Aorta (tissue), 5 donors: ENCODE results near the gene SLC22A23. TPM values are rescaled to one million over a fixed set of nuclear protein-coding genes. Genes with fewer than 3 reads are reported as not detected.
A peak's percentile ranks its signal among the peaks of the same experiment; 100 is the strongest.

Experiments used
- ATAC-seq: fragments of 200-7000 bp; cut with Tn5 transposase; one replicate; pipeline ENCODE4 v1.9.1; 2022; ENCODE audit warnings: moderate library complexity; ENCODE audit not compliant: low FRiP score
- DNase-seq, 2 donors: peaks; one replicate each; pipeline ENCODE4 v3.0.0-alpha.2; 2020
- H3K27ac ChIP-seq, 2 donors: one replicate each; pipeline ENCODE4 v1.5.1; 2013; ENCODE audit warnings: low read length in 2 of 2, mild to moderate bottlenecking in 2 of 2, moderate library complexity in 2 of 2, control low read depth in 1 of 2, inconsistent platforms in 1 of 2, low read depth in 1 of 2
- H3K27me3 ChIP-seq, 2 donors: one replicate each; pipeline ENCODE4 v1.6.1; 2013; ENCODE audit warnings: control low read depth in 1 of 2, low read length in 1 of 2, mild to moderate bottlenecking in 1 of 2, moderate library complexity in 1 of 2; ENCODE audit not compliant: insufficient read depth in 2 of 2, control insufficient read depth in 1 of 2
- H3K36me3 ChIP-seq, 2 donors: one replicate each; pipeline ENCODE4 v1.6.1; 2013; ENCODE audit warnings: control low read depth in 1 of 2, low read length in 1 of 2, mild to moderate bottlenecking in 1 of 2; ENCODE audit not compliant: insufficient read depth in 2 of 2, control insufficient read depth in 1 of 2
- H3K4me1 ChIP-seq, 2 donors: one replicate each; pipeline ENCODE4 v1.6.1; 2013; ENCODE audit warnings: low read length in 2 of 2, control low read depth in 1 of 2, mild to moderate bottlenecking in 1 of 2, moderate library complexity in 1 of 2; ENCODE audit not compliant: insufficient read depth in 2 of 2, control insufficient read depth in 1 of 2
- H3K4me3 ChIP-seq, 2 donors: one replicate each; pipeline ENCODE4 v1.5.1; 2013; ENCODE audit warnings: low read length in 2 of 2, control low read depth in 1 of 2, mild to moderate bottlenecking in 1 of 2
- H3K9me3 ChIP-seq: one replicate; pipeline ENCODE4 v1.6.1; 2013; ENCODE audit warnings: mild to moderate bottlenecking, low read length; ENCODE audit not compliant: control insufficient read depth
- WGBS, 2 donors: extraction: QIAGEN DNeasy Blood & Tissue Kit; methylation state at CpG; one replicate each; pipeline ENCODE4 v1.1.7; 2013; 5-methylcytosine and 5-hydroxymethylcytosine counted together
- intact Hi-C, 2 donors: fragments of 100-400 bp; cut with DNase I; formaldehyde crosslinking; loops; one replicate each; pipeline versions ENCODE4 v1.14.2 to v1.15.0; 2022
- polyA plus RNA-seq, 2 donors: library from polyadenylated mRNA; stranded (reverse); fragments of 200-250 nt; gene quantifications; one replicate each; pipeline ENCODE4 v1.2.3, GENCODE V29; 2013
- total RNA-seq, 2 donors: library from RNA; stranded (reverse); fragmentation: NEBNext Ultra II Directional; extraction: Animal tissue kit (Norgen Biotek cat#: 25700); gene quantifications; one replicate each; pipeline ENCODE4 v1.2.1, GENCODE V29; 2021
- donor health status: healthy with polysubstance abuse.
- donor health status: Bipolar disorder and iron deficiency.
- donor health status: DM: no; HTN: no; CAD: no.
- donor health status: DM: no; HTN: no; CAD: no.
- donor health status: DM: yes; HTN: yes; CAD: no.

Gene SLC22A23
- total and polyA plus RNA-seq, 4 donors: 1.5 to 9.4 (median 4.3) TPM

- Histone ChIP-seq H3K4me1 (no peaks in the 10 kb centered on the region), H3K4me3 (no peak overlapping the region), H3K27ac (no peak overlapping the region), H3K9me3 (no peaks in the 10 kb centered on the region), H3K27me3 (no peaks in the 10 kb centered on the region), H3K36me3 (no peaks in the 10 kb centered on the region)
- WGBS, 2 donors: 58 to 74% methylated on average over 4 of the region's 4 CpGs
- ATAC-seq: no peak
- DNase-seq: peak in 1 of 2 donors; percentile 47
- intact Hi-C loops: no loop called here
Observed at GRCh38 chr6:3340894-3341293, 116.0 kb downstream of the SLC22A23 start.

- H3K9me3 ChIP-seq: no peaks in the 10 kb centered on the region
- H3K27me3 ChIP-seq: no peaks in the 10 kb centered on the region
- H3K4me3 ChIP-seq: no peak overlapping the region
- ATAC-seq: no peak
- H3K4me1 ChIP-seq: no peaks in the 10 kb centered on the region
- 94% methylated on average over 12 of the region's 12 CpGs for whole genome bisulfite sequencing, 2 donors
- intact Hi-C loops: no loop called here
- no peaks in the 10 kb centered on the region for H3K36me3 ChIP-seq
- DNase-seq: peak in 1 of 2 donors; percentile 42
- no peak overlapping the region for H3K27ac ChIP-seq
Observed at GRCh38 chr6:3340358-3340802, 116.5 kb downstream of the SLC22A23 start.

- no peak for DNase-seq
- 93 to 94% methylated on average over 5 of the region's 5 CpGs for WGBS, 2 donors
- no peak overlapping the region for H3K27ac ChIP-seq
- no peaks in the 10 kb centered on the region for H3K9me3 ChIP-seq
- H3K4me1 ChIP-seq: no peaks in the 10 kb centered on the region
- H3K36me3 ChIP-seq: no peaks in the 10 kb centered on the region
- H3K4me3 ChIP-seq: no peak overlapping the region
- no peak for ATAC-seq
- intact Hi-C loops: no loop called here
- H3K27me3 ChIP-seq: no peaks in the 10 kb centered on the region
Observed at GRCh38 chr6:3339811-3340210, 117.0 kb downstream of the SLC22A23 start.

- no peak overlapping the region for H3K27ac ChIP-seq
- no peak overlapping the region for H3K4me3 ChIP-seq
- H3K36me3 ChIP-seq: no peaks in the 10 kb centered on the region
- no peaks in the 10 kb centered on the region for H3K4me1 ChIP-seq
- 85 to 86% methylated on average over 15 of the region's 15 CpGs for WGBS, 2 donors
- H3K9me3 ChIP-seq: no peaks in the 10 kb centered on the region
- ATAC-seq (no peak), DNase-seq (no peak)
- intact Hi-C loops: no loop called here
- no peaks in the 10 kb centered on the region for H3K27me3 ChIP-seq
Observed at GRCh38 chr6:3337521-3338350, 119.1 kb downstream of the SLC22A23 start.

GRCh38 chr6:3336859-3337515 is 119.9 kb downstream of the SLC22A23 start:
- H3K27me3 ChIP-seq: no peaks in the 10 kb centered on the region
- DNase-seq (no peak), ATAC-seq (no peak)
- H3K4me1 ChIP-seq: no peaks in the 10 kb centered on the region
- WGBS, 2 donors: 85 to 98% methylated on average over 5 of the region's 5 CpGs
- H3K4me3 ChIP-seq: no peak overlapping the region
- H3K36me3 ChIP-seq: no peaks in the 10 kb centered on the region
- H3K9me3 ChIP-seq: no peaks in the 10 kb centered on the region
- intact Hi-C loops: no loop called here
- H3K27ac ChIP-seq: no peak overlapping the region

GRCh38 chr6:3336066-3336786 is 120.6 kb downstream of the SLC22A23 start:
- ATAC-seq (no peak), DNase-seq (no peak)
- Histone ChIP-seq H3K27ac (no peak overlapping the region), H3K4me1 (no peaks in the 10 kb centered on the region), H3K36me3 (no peaks in the 10 kb centered on the region), H3K9me3 (no peaks in the 10 kb centered on the region), H3K4me3 (no peak overlapping the region), H3K27me3 (no peaks in the 10 kb centered on the region)
- intact Hi-C loops: no loop called here
- WGBS, 2 donors: 95% methylated on average over 11 of the region's 11 CpGs

- 89 to 96% methylated on average over 6 of the region's 6 CpGs for WGBS, 2 donors
- H3K36me3 ChIP-seq: no peaks in the 10 kb centered on the region
- H3K27ac ChIP-seq: no peak overlapping the region
- DNase-seq: no peak
- no peaks in the 10 kb centered on the region for H3K27me3 ChIP-seq
- no peak for ATAC-seq
- H3K4me1 ChIP-seq: no peaks in the 10 kb centered on the region
- no peaks in the 10 kb centered on the region for H3K9me3 ChIP-seq
- no peak overlapping the region for H3K4me3 ChIP-seq
- intact Hi-C loops: no loop called here
Observed at GRCh38 chr6:3335169-3335568, 121.7 kb downstream of the SLC22A23 start.

GRCh38 chr6:3334555-3334954 is 122.3 kb downstream of the SLC22A23 start:
- WGBS, 2 donors: 21 to 23% methylated on average over 8 of the region's 8 CpGs
- no peak overlapping the region for H3K4me3 ChIP-seq
- intact Hi-C loops: no loop called here
- no peaks in the 10 kb centered on the region for H3K4me1 ChIP-seq
- H3K36me3 ChIP-seq: no peaks in the 10 kb centered on the region
- H3K27me3 ChIP-seq: no peaks in the 10 kb centered on the region
- H3K9me3 ChIP-seq: no peaks in the 10 kb centered on the region
- ATAC-seq: no peak
- no peak overlapping the region for H3K27ac ChIP-seq
- DNase-seq: peak in 1 of 2 donors; percentile 60
